DND-41 (cell line): ENCODE measurements around the gene WDFY4.

Experiments
- CTCF ChIP-seq: IDR thresholded peaks from 2 replicates; pipeline ENCODE4 v1.5.1; 2012; ENCODE audit warnings: borderline replicate concordance, low read length, moderate library complexity, mild to moderate bottlenecking; ENCODE audit not compliant: poor library complexity, severe bottlenecking; ENCODE audit errors: extremely low read depth
- EZH2 ChIP-seq: IDR thresholded peaks from 3 replicates; pipeline ENCODE4 v1.6.1; 2012; ENCODE audit warnings: borderline replicate concordance, low read depth, mild to moderate bottlenecking, moderate library complexity, low read length, inconsistent platforms; ENCODE audit not compliant: severe bottlenecking

- TF ChIP-seq CTCF (no peak), EZH2 (no peak)
Observed at GRCh38 chr10:48887982-48888381, 203.3 kb downstream of the WDFY4 start.
